ENCODE data around the gene REN.
A peak's percentile ranks its signal among the peaks of the same experiment; 100 is the strongest.

Gene REN

GRCh38 chr1:204151552-204152309 is 14.4 kb downstream of the REN start, which contains the start of gene ETNK2:
ETNK2 (minus strand) TSS chr1:204152044; CDS start chr1:204151852, 192 bp downstream.
- peaks cover 52% of the 10 kb centered on the region for H3K27me3 Mint-ChIP-seq (ENCODE audit: low read depth, poor library complexity)
- no peaks in the 10 kb centered on the region for H3K36me3 Mint-ChIP-seq (ENCODE audit: low read depth)
- H3K27ac Mint-ChIP-seq: no peak within 1 kb of the TSS
- H3K4me3 Mint-ChIP-seq: peak within 1 kb of the TSS; percentile 83
- peaks cover 11% of the 10 kb centered on the region for H3K4me1 Mint-ChIP-seq
- DNase-seq: peak; percentile 82
- H3K9me3 Mint-ChIP-seq: no peaks in the 10 kb centered on the region
- TF ChIP-seq CTCF (IDR thresholded peaks at IDR 0.05): no peak

GRCh38 chr1:204150702-204151551 is 15.2 kb downstream of the REN start:
- peak; percentile 34 for DNase-seq
- peaks cover 14% of the 10 kb centered on the region for H3K4me1 Mint-ChIP-seq
- H3K27ac Mint-ChIP-seq: no peak overlapping the region
- no peaks in the 10 kb centered on the region for H3K36me3 Mint-ChIP-seq (ENCODE audit: low read depth)
- H3K9me3 Mint-ChIP-seq: no peaks in the 10 kb centered on the region
- no peak for TF ChIP-seq CTCF (IDR thresholded peaks at IDR 0.05)
- peaks cover 52% of the 10 kb centered on the region for H3K27me3 Mint-ChIP-seq (ENCODE audit: low read depth, poor library complexity)
- H3K4me3 Mint-ChIP-seq: peak overlapping the region; percentile 70

- no peaks in the 10 kb centered on the region for H3K9me3 Mint-ChIP-seq
- peaks cover 14% of the 10 kb centered on the region for H3K4me1 Mint-ChIP-seq
- H3K27me3 Mint-ChIP-seq (ENCODE audit: low read depth, poor library complexity): peaks cover 52% of the 10 kb centered on the region
- peak overlapping the region; percentile 70 for H3K4me3 Mint-ChIP-seq
- DNase-seq: no peak
- no peak for TF ChIP-seq CTCF (IDR thresholded peaks at IDR 0.05)
- no peak overlapping the region for H3K27ac Mint-ChIP-seq
- H3K36me3 Mint-ChIP-seq (ENCODE audit: low read depth): no peaks in the 10 kb centered on the region
Observed at GRCh38 chr1:204149635-204150565, 16.2 kb downstream of the REN start.

GRCh38 chr1:204149107-204149506 is 17.0 kb downstream of the REN start:
- no peaks in the 10 kb centered on the region for H3K9me3 Mint-ChIP-seq
- peaks cover 14% of the 10 kb centered on the region for H3K4me1 Mint-ChIP-seq
- no peaks in the 10 kb centered on the region for H3K36me3 Mint-ChIP-seq (ENCODE audit: low read depth)
- no peak for DNase-seq
- no peak overlapping the region for H3K27ac Mint-ChIP-seq
- peaks cover 45% of the 10 kb centered on the region for H3K27me3 Mint-ChIP-seq (ENCODE audit: low read depth, poor library complexity)
- no peak for TF ChIP-seq CTCF (IDR thresholded peaks at IDR 0.05)
- H3K4me3 Mint-ChIP-seq: peak overlapping the region; percentile 9

- peaks cover 31% of the 10 kb centered on the region for H3K27me3 Mint-ChIP-seq (ENCODE audit: low read depth, poor library complexity)
- H3K9me3 Mint-ChIP-seq: no peaks in the 10 kb centered on the region
- no peaks in the 10 kb centered on the region for H3K36me3 Mint-ChIP-seq (ENCODE audit: low read depth)
- no peak overlapping the region for H3K27ac Mint-ChIP-seq
- no peak for TF ChIP-seq CTCF (IDR thresholded peaks at IDR 0.05)
- peaks cover 14% of the 10 kb centered on the region for H3K4me1 Mint-ChIP-seq
- H3K4me3 Mint-ChIP-seq: no peak overlapping the region
- no peak for DNase-seq
Observed at GRCh38 chr1:204147406-204148383, 18.4 kb downstream of the REN start.
